Left cardiac atrium (tissue), 4 donors: ENCODE measurements around the gene CSRP3. TPM values are rescaled to one million over a fixed set of nuclear protein-coding genes. Genes with fewer than 3 reads are reported as not detected.

Experiments used
- ATAC-seq, 2 donors: fragments of 200-7000 bp; cut with Tn5 transposase; one replicate each; pipeline ENCODE4 v1.9.1; 2020; ENCODE audit warnings: mild to moderate bottlenecking in 2 of 2, moderate library complexity in 2 of 2
- DNase-seq: peaks from one replicate; pipeline ENCODE4 v3.0.0-alpha.2; 2020
- intact Hi-C, 2 donors: fragments of 100-400 bp; cut with DNase I; formaldehyde crosslinking; loops; one replicate each; pipeline versions ENCODE4 v1.14.1 to v1.15.1; 2022 to 2023
- long read RNA-seq: library from polyadenylated mRNA; unstranded; transcript quantifications from one replicate; pipeline ENCODE4 v2.0.0, GENCODE V29; 2021
- total RNA-seq, 2 donors: library from RNA; stranded (reverse); fragmentation: NEBNext Ultra II Directional; extraction: Animal tissue kit (Norgen Biotek cat#: 25700); gene quantifications; one replicate each; pipeline ENCODE4 v1.2.1, GENCODE V29; 2021
- donor health status: DM: no; HTN: yes; CAD: no.
- donor health status: DM: no; HTN: yes; CAD: no; lungs with severe emphysema.
- donor health status: DM: yes; HTN: yes; CAD: no.
- donor health status: Dilated cardiomyopathy.

The CSRP3 gene
- total RNA-seq, result 1,000 to 10,000 TPM; 1,159 to 1,289 TPM
- long read RNA-seq, transcript CSRP3-201 (6 exons, 971 nt), result major isoform, 263 of 403 reads
- long read RNA-seq, transcript CSRP3-206 (5 exons, 735 nt), result minor isoform, 11 of 403 reads
- long read RNA-seq, partial matches to known transcripts, result 93 of 403 reads
- long read RNA-seq, other reads (novel, unspliced or antisense), result 32 of 403 reads

DNA sequence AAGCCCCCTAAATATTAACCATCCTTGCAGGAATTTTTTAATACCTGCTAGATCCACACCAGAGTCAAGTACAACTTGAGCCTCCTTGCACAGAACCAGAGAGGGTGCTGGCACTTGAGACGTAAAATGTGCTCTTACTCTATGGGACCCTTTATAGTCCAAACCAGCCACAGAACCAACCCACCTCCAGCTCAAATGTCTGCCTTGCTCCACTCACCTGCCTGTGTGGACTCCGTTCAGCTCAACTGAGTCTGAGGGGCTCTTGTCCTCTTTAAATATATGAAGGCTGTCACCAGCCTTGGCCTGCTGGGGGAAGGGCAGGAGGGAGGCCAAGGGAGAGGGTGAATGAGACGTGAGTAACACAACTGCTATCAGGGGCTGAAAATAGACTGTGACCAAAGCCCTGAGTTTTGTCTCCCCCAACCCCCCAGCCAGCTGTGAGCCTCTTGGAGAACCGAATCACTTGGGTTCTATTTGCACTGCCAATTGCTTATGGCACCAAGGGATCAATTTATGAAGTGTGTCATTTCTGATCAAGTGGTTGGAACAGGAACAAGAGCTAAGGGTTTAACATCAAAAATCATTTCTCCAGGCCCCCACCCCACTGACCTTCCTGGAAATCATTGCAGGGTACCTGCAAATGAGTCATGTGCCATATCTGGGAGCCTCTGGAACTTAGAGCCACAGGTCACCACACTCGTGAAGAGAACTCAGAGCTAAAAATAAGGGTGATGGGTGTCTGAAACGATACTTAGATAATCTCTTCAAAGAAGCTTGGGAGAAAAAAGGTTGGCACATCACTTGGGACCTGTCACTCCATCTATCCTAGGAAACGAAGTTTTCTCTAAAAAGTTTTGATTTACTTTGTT lies at the start of gene CSRP3:
Gene CSRP3 (minus strand): TSS at position 247 of the 869 bp plus-strand sequence. CDS start 9,535 bp downstream, outside the sequence.
- peak; percentile 92 for ATAC-seq
- intact Hi-C loops, result no loop called here

DNA sequence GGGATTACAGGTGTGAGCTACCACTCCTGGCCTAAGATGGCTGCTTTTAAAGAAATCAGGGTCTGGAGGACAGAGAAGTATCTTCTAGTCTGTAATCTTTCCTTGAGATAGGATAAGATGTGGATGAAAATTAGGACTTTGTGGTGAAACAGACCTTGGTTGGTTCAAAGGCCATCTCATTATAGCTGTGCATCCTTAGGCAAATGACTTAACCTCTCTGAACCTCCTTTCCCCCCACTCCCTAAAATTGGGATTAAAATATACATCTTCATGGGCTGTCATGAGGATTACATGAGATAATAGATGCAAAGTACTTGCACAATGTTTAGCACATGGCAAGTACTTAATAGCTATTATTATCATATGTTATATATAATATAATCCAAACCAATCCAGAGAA lies 49.8 kb upstream of the CSRP3 start:
- ATAC-seq (no peak), DNase-seq (no peak)
- intact Hi-C loops, result no loop called here

More for the DNA sequence above, at the start of gene CSRP3:
- peak; percentile 61 for DNase-seq

DNA sequence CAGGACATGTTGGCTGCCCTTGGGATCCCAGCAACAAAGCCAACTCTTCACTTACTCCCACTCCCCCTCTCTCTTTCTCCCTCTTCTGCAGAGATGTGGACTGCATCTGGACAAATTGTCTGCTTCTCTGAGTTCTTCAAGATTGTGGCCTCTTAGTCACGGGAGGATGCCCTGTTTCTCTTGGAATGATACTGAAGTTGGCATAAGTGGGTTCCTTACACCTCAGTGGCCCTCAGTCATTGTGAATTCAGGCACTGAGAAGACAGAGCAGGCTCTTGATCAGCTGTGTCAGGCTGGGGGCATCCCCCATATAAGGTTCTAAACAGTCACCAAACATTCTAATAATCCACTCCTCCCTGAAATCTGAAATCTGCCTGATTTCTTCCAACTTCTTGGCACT lies 45.0 kb upstream of the CSRP3 start:
- ATAC-seq, result no peak
- intact Hi-C loops, result loop anchor here in 1 of 2 donors (10.0 kb wide), 1 partner anchor 172 kb away; no protein-coding TSS in a partner anchor

DNA sequence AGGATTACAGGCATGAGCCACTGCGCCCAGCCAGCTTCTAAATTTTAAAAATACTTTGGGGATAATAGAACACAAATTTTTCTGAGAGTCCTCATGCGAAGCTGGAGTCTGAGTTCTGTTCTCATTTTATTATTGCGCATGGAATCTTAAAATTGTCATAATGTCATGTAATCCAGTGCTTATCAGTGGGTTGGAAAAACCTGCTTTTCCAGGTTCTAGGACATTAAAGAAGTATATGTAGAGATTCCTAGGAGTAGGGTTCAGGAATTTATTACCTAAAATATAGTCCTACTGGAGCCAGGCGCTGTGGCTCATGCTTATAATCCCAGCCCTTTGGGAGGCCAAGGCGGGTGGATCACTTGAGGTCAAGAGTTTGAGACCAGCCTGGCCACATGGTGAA lies 43.6 kb upstream of the CSRP3 start:
- DNase-seq (no peak), ATAC-seq (no peak)
- intact Hi-C loops, result loop anchor here in 1 of 2 donors (10.0 kb wide), 1 partner anchor 171 kb away; no protein-coding TSS in a partner anchor

More for the DNA sequence above, 45.0 kb upstream of the CSRP3 start:
- no peak for DNase-seq

DNA sequence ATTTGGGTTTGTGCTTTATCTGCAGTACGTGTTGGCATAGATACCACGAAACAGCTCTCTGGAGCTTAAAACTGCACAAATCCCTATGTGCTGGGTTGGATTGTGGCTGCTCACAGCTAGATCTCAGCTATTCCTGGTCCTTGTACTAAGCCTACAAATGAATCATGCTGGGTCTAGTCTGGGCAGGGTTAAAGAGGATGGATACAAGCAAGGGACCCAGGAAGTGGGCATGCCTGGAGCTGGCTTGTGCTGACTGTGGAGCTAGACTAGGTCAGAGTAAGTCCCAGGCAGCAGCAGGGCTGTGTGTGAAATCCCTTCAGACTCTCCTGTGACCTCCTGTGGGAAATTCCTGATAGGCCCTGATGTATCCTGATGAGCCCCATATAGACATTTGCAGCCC lies 42.8 kb upstream of the CSRP3 start:
- DNase-seq (no peak), ATAC-seq (no peak)
- intact Hi-C loops, result loop anchor here in 1 of 2 donors (5.0 to 10.0 kb wide), 2 partner anchors 47 to 170 kb away; no protein-coding TSS in a partner anchor

DNA sequence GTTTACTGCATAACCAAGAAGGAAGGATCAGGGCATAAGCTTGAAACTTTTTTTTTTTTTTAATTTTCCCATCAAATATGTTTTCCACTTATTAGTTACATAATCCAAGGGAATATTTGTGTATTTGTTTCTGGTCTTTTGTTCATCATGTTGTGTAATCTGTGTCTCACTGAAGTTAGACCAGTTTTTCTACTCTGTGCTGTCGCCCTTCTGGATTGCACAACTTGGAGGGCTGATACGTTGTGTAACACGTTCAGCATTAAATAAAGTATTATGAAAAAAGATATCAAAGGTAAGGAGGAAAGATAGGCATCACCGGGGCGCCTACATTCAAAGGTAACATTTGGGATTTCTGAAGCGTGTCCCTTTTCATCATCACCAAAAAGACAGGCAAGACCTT lies 42.3 kb upstream of the CSRP3 start:
- no peak for ATAC-seq
- intact Hi-C loops, result loop anchor here in 1 of 2 donors (5.0 to 10.0 kb wide), 2 partner anchors 47 to 169 kb away; no protein-coding TSS in a partner anchor

DNA sequence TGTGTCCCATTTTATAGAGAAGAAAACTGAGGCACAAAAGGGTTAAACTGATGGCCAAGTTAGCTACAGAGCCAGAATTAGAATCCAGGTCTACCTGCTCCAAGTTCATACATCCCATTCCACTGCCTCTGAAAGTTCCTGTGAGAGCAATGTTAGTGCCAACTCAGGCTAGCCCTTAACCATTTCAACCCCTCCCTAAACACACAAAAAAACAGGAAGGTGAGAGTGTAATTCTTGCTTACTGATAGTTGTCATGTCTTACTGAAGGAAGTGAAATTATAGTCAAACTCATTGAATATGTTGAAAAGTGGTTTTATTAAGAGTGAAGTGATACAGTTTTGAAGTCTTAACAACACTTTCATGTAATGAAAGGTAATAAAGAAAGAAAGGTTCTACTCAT lies 41.8 kb upstream of the CSRP3 start:
- intact Hi-C loops, result loop anchor here in 1 of 2 donors (5.0 to 10.0 kb wide), 2 partner anchors 46 to 169 kb away; no protein-coding TSS in a partner anchor
- DNase-seq, result no peak
- no peak for ATAC-seq

More for the DNA sequence above, 42.3 kb upstream of the CSRP3 start:
- DNase-seq, result no peak

DNA sequence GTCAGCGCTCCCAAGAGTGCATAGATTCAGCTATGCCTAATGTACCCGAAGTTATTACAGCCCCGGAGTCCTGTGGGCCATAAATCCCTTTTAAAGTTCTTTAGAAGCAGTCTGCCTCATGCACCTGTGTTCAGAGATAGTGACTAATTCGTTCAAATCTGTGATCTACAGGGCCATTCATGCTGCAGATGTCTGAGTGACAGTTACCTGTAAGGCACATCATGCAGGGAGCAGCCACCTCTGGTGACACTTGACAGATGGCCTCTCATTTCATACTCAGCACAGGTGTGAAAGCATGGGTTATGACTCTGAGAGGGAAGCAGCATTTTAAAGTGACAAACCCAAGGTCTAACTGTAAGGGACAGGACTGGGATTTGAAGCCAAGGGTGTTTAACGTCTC lies 41.4 kb upstream of the CSRP3 start:
- intact Hi-C loops, result loop anchor here in 1 of 2 donors (5.0 to 10.0 kb wide), 2 partner anchors 46 to 168 kb away; no protein-coding TSS in a partner anchor
- ATAC-seq, result no peak

DNA sequence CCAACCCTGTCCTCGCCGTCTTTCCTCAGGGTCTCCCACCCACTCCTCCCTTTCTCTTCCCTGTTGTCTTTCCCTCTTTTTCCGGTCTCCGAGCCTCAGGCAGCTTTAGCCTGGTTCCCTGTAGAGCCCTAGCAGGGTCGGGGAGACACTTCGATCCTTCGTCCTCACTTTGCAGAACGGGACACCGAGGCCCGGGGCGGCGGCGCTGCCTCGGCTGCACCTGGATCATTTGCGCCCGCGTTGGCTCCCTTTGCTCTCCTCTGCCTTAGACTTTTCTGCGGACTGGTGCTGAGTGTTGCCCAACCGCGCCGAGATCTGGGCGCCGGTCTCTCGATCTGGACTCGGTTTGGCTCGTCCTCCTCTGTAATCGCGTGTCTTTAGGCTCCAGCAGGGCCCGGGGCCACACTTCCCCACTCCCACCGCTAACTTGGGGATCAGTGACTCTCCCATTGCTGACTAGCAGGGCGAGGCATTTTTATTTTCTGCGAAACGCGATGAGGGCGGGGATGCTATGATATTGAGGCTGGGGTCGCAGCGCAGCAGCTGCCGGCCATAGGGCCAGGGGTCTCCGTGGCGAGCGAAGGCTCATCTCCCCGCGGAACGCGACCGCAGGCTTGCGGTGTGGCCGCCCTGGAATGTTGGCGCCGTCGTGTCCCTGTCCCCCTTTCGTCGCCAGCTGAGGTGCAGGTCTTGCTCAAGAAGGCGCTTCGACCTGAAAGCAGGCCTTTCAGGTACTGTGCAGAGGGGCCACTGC lies 40.6 kb upstream of the CSRP3 start:
- ATAC-seq, result peak; percentile 8 to 9
- intact Hi-C loops, result loop anchor here in 1 of 2 donors (5.0 to 10.0 kb wide), 2 partner anchors 45 to 168 kb away; no protein-coding TSS in a partner anchor

More for the DNA sequence above, 41.4 kb upstream of the CSRP3 start:
- no peak for DNase-seq

DNA sequence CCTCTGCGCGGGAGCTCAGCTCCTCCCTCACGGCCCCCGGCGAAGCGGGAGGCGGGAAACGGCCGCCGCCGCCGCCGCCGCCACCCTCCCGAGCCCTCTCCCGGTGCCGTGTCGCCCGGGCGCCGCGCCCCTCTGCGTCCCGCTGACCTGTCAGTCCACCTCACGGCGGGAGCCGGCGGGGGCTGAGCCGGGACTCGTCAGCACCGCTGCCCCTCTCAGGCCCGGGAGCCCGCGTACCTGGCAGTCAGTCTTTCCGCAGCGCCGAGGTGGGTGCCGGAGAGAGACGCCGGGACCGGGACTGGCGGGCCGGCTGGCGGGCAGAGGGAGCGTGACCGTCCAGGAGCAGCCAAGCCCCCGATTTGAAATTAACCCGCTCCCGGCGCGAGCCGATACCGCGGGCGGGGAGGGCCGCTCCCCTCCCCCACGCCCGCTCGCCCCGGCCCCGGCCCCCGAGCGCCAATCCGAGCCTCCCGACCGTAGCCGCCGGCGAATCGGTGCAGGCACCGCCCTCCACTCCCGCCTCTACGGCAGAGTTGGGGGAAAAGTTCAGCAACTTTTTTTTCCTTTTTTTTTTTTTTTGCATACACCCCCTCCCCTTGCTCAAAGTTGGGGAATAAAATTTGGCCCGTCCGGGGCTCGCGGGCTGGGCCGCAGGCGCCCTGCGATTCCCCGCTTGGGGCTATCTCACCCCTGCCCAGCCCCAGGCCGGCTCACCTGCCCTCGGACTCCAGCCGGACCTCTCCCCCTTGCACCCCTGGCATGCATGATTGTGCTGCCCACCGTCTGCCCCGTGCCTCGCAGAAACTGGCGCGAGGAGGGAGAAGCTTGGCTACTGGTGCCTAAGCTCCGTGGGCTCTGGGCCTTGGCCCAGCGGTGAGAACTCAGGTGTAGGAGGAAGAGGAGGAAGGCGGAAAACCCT lies 39.7 kb upstream of the CSRP3 start:
- DNase-seq (peak; percentile 33), ATAC-seq (peak; percentile 71 to 73)
- intact Hi-C loops, result loop anchor here in 1 of 2 donors (5.0 to 10.0 kb wide), 2 partner anchors 44 to 167 kb away; no protein-coding TSS in a partner anchor

More for the DNA sequence above, 40.6 kb upstream of the CSRP3 start:
- no peak for DNase-seq

DNA sequence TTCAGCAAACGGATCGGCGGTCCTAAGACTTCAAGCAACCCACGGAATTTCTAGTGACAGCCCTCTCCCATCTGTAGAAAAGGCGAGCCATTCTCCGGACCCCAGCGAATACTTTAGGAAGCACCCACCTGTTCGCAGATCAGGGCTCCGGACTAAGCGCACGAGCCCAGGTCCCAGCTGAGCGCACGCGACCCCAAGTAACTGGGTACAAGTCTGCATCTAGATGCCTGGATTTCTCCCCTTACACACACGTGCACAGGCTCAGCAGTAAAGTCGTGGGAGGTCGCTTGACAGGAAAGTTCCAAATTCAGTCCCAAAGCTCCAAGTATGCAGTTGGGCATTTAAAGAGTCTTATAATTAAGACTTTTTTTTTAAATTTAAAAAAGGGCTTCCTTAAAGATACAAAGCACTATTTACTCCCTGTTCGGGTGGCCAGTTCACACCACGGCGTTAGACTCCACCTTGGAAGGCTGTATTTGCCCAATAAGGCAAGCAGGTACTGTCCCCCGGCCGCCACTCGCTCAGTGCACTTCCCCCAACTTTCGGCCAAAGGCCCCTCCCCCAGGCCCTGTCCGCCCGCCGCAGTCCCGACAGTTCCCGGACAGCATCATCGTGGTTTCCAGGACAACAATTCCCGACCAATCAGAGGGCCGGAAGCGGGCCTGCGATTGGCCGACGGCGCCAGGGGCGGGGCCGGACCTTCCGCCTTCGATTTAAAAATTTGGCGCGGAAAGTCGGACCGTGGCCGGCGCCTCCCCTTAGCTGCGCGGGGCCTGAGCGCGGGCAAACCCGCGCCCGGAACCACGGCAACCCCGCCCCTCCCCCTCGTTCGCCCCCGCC lies 38.9 kb upstream of the CSRP3 start, which contains the start of gene E2F8:
Gene E2F8 (minus strand): TSS at position 526 of the 840 bp plus-strand sequence. CDS start 824 bp downstream, outside the sequence.
- ATAC-seq, result peak; percentile 98 to 99
- DNase-seq, result peak; percentile 94
- intact Hi-C loops, result loop anchor here in 1 of 2 donors (5.0 to 10.0 kb wide), 2 partner anchors 43 to 166 kb away; no protein-coding TSS in a partner anchor

DNA sequence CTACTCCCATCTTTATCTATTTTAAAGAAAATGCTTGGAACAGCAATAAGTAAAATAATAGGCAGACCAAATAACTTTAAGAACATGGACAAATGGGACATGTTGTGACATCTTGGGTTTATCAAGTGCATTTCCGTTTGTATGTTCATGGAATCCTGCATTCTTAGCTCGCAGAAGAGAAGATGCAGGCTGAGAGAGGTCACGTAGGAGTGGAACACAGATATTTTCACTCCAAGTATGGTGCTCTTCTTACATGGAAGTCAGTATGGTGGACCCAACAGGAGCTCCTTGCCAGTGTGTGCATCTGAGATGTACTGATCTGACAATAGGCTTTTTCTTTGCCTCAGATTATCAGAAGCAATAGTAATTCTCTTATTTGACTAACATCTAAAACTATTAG lies 37.3 kb upstream of the CSRP3 start:
- intact Hi-C loops, result no loop called here
- no peak for DNase-seq
- ATAC-seq, result no peak

DNA sequence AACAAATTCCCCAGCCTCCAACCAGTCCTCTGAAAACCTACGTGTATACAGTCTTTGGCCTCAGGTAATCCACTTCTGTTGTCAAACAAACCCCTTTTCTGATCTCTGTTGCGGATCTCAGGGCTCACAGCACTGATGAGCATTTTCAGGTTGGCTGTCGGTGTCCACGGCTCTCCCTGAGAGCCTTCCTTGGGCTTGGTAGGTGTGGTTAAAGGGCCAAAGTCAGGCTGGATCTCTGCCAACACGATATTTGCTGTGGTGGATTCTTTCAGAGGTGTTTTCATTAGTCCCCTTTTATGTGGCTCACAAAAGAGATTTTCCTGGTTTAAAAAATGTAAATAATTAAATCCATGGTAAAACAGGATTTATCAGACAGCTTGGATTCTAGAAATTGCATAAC lies 36.0 kb upstream of the CSRP3 start:
- no peak for DNase-seq
- intact Hi-C loops, result no loop called here
- ATAC-seq, result no peak

DNA sequence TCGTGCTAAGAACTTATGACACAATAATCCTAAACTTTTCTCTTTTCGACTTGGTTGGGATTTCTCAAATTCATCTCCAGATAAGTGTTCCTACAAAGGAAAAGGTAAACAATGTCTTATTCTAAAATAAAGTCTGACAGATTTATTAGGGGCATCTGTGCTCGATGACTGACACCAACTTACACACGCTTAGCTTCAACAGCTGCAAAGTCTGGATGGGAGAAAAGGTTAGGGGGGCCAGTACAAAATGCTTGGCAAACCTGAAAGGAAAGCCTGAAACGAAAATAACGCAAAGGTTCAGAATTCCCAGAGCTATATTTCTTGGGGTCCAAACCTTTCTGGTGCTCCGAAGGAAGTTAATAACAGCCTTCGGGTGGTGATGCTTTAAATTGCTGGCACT lies 35.6 kb upstream of the CSRP3 start:
- no peak for ATAC-seq
- intact Hi-C loops, result no loop called here
- DNase-seq, result no peak

DNA sequence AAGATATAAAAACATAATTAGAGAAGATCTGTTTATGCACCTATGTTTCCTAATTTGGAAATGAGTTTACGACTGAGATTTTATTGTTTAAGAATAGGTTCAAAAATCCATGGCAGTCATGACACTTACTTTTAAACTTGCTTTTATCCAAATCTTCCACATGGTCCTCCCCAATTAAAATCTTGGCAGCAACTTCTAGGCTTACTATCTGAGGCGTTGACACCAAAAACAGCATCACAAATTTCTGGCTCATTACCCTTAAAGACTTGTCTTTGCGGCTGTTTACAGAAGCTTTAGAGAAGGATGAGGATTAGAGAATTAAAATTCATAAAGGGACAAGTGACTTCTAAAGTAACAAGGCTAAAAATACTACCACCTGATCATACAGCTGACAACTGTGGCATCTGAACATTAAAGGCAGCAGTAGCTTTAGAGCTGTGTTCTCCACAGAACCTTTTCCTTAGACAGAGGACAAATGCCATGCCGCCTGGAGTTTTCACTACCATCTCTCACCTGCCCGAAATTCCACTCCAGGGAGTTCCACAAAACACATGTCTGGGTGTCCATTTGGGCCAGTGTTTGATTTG lies 32.5 kb upstream of the CSRP3 start:
- intact Hi-C loops, result no loop called here
- DNase-seq (no peak), ATAC-seq (no peak)

DNA sequence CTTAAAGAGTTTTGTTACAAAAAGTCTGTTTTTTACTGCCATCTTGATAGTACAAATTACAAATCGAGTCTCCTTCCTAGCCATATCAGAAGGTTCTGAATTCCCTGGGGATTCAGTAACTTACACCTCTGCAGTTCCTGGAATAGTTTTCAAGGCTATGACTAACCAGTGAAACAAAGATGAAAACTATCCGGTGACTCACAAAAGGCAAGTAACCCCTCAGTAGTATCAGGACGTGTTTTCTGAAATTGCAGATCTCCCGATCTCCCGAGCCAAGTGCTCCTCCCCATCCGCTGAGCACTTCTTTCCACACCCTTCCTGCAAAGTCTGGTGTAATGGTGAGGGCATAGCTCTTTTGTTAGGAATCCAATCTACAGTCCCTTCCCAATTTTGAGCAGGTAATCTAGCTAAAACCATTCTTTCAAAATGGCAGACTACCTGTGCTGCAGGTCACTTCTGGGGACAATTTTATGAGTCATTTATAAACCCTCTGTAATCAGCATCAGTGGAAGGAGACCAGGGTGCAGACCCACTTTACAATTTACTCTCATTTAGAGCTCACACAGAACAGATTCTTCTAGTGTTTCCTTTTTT lies 31.2 kb upstream of the CSRP3 start:
- peak in 1 of 2 donors; percentile 95 for ATAC-seq

More for the DNA sequence above, 31.2 kb upstream of the CSRP3 start:
- no peak for DNase-seq
- intact Hi-C loops, result no loop called here
